Mucosa of stomach (tissue), 1 donor: ENCODE data around the gene TSPO2.
A peak's percentile ranks its signal among the peaks of the same experiment; 100 is the strongest.

Experiments
- H3K27me3 ChIP-seq: one replicate; pipeline ENCODE4 v1.7.0; 2013; ENCODE audit warnings: mild to moderate bottlenecking, low read length; ENCODE audit not compliant: control insufficient read depth, insufficient read depth
- H3K36me3 ChIP-seq: one replicate; pipeline ENCODE4 v1.7.0; 2013; ENCODE audit warnings: low read length; ENCODE audit not compliant: control insufficient read depth, insufficient read depth
- H3K4me1 ChIP-seq: one replicate; pipeline ENCODE4 v1.7.0; 2013; ENCODE audit warnings: mild to moderate bottlenecking, low read length; ENCODE audit not compliant: control insufficient read depth, insufficient read depth
- H3K4me3 ChIP-seq: one replicate; pipeline ENCODE4 v1.7.0; 2013; ENCODE audit warnings: low read length
- H3K9ac ChIP-seq: one replicate; pipeline ENCODE4 v1.7.0; 2013; ENCODE audit warnings: mild to moderate bottlenecking, low read length, moderate library complexity
- H3K9me3 ChIP-seq: one replicate; pipeline ENCODE4 v1.7.0; 2013; ENCODE audit warnings: mild to moderate bottlenecking, low read length, moderate library complexity; ENCODE audit not compliant: control insufficient read depth
- donor health status: Pancreatic carcinoma.

Gene TSPO2

GRCh38 chr6:41028561-41029412 is 13.5 kb upstream of the TSPO2 start:
- Histone ChIP-seq H3K9me3 (no peaks in the 10 kb centered on the region), H3K4me3 (no peak overlapping the region), H3K4me1 (peaks cover 38% of the 10 kb centered on the region), H3K36me3 (peaks cover 10% of the 10 kb centered on the region), H3K27me3 (no peaks in the 10 kb centered on the region), H3K9ac (peak overlapping the region; percentile 73)

GRCh38 chr6:41032830-41033229 is 9.4 kb upstream of the TSPO2 start:
- Histone ChIP-seq H3K4me3 (no peak overlapping the region), H3K9me3 (no peaks in the 10 kb centered on the region), H3K27me3 (no peaks in the 10 kb centered on the region), H3K9ac (no peak overlapping the region), H3K4me1 (peaks cover 54% of the 10 kb centered on the region), H3K36me3 (peaks cover 5% of the 10 kb centered on the region)

GRCh38 chr6:41033776-41034175 is 8.5 kb upstream of the TSPO2 start:
- Histone ChIP-seq H3K4me3 (no peak overlapping the region), H3K9ac (no peak overlapping the region), H3K36me3 (peaks cover 5% of the 10 kb centered on the region), H3K4me1 (peaks cover 45% of the 10 kb centered on the region), H3K9me3 (no peaks in the 10 kb centered on the region), H3K27me3 (no peaks in the 10 kb centered on the region)

GRCh38 chr6:41036186-41036585 is 6.1 kb upstream of the TSPO2 start:
- Histone ChIP-seq H3K27me3 (no peaks in the 10 kb centered on the region), H3K9ac (no peak overlapping the region), H3K9me3 (no peaks in the 10 kb centered on the region), H3K36me3 (no peaks in the 10 kb centered on the region), H3K4me1 (peaks cover 58% of the 10 kb centered on the region), H3K4me3 (no peak overlapping the region)

GRCh38 chr6:41036601-41037000 is 5.7 kb upstream of the TSPO2 start:
- Histone ChIP-seq H3K4me1 (peaks cover 57% of the 10 kb centered on the region), H3K9ac (peak overlapping the region; percentile 40), H3K9me3 (no peaks in the 10 kb centered on the region), H3K4me3 (no peak overlapping the region), H3K36me3 (no peaks in the 10 kb centered on the region), H3K27me3 (no peaks in the 10 kb centered on the region)

GRCh38 chr6:41037107-41037900 is 5.0 kb upstream of the TSPO2 start:
- Histone ChIP-seq H3K36me3 (no peaks in the 10 kb centered on the region), H3K9ac (peak overlapping the region; percentile 40), H3K4me3 (peak overlapping the region; percentile 44), H3K4me1 (peaks cover 56% of the 10 kb centered on the region), H3K9me3 (no peaks in the 10 kb centered on the region), H3K27me3 (no peaks in the 10 kb centered on the region)

- no peaks in the 10 kb centered on the region for H3K36me3 ChIP-seq
- no peaks in the 10 kb centered on the region for H3K27me3 ChIP-seq
- peak overlapping the region; percentile 68 for H3K9ac ChIP-seq
- H3K9me3 ChIP-seq = no peaks in the 10 kb centered on the region
- peak overlapping the region; percentile 52 for H3K4me3 ChIP-seq
- H3K4me1 ChIP-seq = peaks cover 58% of the 10 kb centered on the region
Observed at GRCh38 chr6:41038205-41038604, 4.1 kb upstream of the TSPO2 start.

GRCh38 chr6:41039060-41039998 is 2.9 kb upstream of the TSPO2 start, which contains the start of gene UNC5CL:
Gene UNC5CL (minus strand): TSS chr6:41039221. CDS start chr6:41035074, 4,147 bp downstream.
- H3K9ac ChIP-seq = peak within 1 kb of the TSS; percentile 68
- no peaks in the 10 kb centered on the region for H3K27me3 ChIP-seq
- H3K9me3 ChIP-seq = no peaks in the 10 kb centered on the region
- H3K36me3 ChIP-seq = no peaks in the 10 kb centered on the region
- peak within 1 kb of the TSS; percentile 52 for H3K4me3 ChIP-seq
- H3K4me1 ChIP-seq = peaks cover 51% of the 10 kb centered on the region

- Histone ChIP-seq H3K4me3 (no peak overlapping the region), H3K4me1 (peaks cover 43% of the 10 kb centered on the region), H3K27me3 (no peaks in the 10 kb centered on the region), H3K9me3 (no peaks in the 10 kb centered on the region), H3K9ac (peak overlapping the region; percentile 1), H3K36me3 (no peaks in the 10 kb centered on the region)
Observed at GRCh38 chr6:41040101-41040939, 1.9 kb upstream of the TSPO2 start.

GRCh38 chr6:41040940-41041536 is 1.2 kb upstream of the TSPO2 start:
- Histone ChIP-seq H3K4me3 (no peak overlapping the region), H3K9ac (peak overlapping the region; percentile 1), H3K36me3 (no peaks in the 10 kb centered on the region), H3K9me3 (no peaks in the 10 kb centered on the region), H3K27me3 (no peaks in the 10 kb centered on the region), H3K4me1 (peaks cover 46% of the 10 kb centered on the region)
